MG63 (cell line): ENCODE results near the gene RNASE11. TPM values are rescaled to one million over a fixed set of nuclear protein-coding genes. Genes with fewer than 3 reads are reported as not detected.

ENCODE experiments used
- DNase-seq: peaks from one replicate; pipeline ENCODE4 v3.0.0-alpha.2; 2020
- H3K27me3 ChIP-seq: fragments of 250-450 bp; sonication (Bioruptor Pico); 2 replicates; pipeline ENCODE4 v1.5.1; 2020; ENCODE audit warnings: mild to moderate bottlenecking, moderate library complexity
- H3K36me3 ChIP-seq: fragments of 250-450 bp; sonication (Bioruptor Pico); 2 replicates; pipeline ENCODE4 v1.5.1; 2020; ENCODE audit warnings: mild to moderate bottlenecking, moderate library complexity
- H3K4me3 ChIP-seq: fragments of 250-450 bp; sonication (Bioruptor Pico); 2 replicates; pipeline ENCODE4 v1.5.1; 2020; ENCODE audit warnings: mild to moderate bottlenecking, moderate library complexity
- H3K9me3 ChIP-seq: fragments of 250-450 bp; sonication (Bioruptor Pico); 2 replicates; pipeline ENCODE4 v1.5.1; 2020; ENCODE audit warnings: mild to moderate bottlenecking, moderate library complexity
- total RNA-seq: library from RNA; depleted of rRNA; stranded (reverse); fragments of >200 nt; shearing (Covaris generic); gene quantifications from 2 replicates; pipeline ENCODE4 v1.2.3, GENCODE V29; 2014; ENCODE audit warnings: low replicate concordance

Gene RNASE11
- total RNA-seq, 1 experiment from 2014 or later = not detected

DNA sequence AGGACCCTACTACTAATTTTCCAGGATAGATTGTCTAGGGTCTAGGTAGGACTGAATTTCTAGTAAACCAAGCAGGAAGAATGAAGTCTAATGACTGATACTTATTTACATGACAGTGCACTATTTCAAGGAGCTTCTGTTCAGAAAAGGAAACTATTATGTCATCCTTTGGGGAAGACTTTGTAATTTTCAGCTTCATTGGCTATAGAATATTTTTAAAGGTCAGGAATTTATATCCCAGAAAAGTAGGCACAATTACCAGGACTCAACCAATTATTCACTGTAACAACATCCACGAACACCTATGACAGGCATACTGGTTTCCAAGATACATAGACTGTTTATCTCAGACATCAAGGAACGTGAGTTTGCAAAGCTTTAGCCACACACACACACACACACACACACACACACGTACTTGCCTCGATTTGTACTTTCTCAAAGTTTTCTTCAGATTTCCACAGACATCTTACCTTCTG is 30.5 kb upstream of the RNASE11 start:
- no peaks in the 10 kb centered on the region for H3K36me3 ChIP-seq
- no peak overlapping the region for H3K4me3 ChIP-seq
- no peak for DNase-seq
- H3K9me3 ChIP-seq = no peaks in the 10 kb centered on the region
- no peaks in the 10 kb centered on the region for H3K27me3 ChIP-seq

DNA sequence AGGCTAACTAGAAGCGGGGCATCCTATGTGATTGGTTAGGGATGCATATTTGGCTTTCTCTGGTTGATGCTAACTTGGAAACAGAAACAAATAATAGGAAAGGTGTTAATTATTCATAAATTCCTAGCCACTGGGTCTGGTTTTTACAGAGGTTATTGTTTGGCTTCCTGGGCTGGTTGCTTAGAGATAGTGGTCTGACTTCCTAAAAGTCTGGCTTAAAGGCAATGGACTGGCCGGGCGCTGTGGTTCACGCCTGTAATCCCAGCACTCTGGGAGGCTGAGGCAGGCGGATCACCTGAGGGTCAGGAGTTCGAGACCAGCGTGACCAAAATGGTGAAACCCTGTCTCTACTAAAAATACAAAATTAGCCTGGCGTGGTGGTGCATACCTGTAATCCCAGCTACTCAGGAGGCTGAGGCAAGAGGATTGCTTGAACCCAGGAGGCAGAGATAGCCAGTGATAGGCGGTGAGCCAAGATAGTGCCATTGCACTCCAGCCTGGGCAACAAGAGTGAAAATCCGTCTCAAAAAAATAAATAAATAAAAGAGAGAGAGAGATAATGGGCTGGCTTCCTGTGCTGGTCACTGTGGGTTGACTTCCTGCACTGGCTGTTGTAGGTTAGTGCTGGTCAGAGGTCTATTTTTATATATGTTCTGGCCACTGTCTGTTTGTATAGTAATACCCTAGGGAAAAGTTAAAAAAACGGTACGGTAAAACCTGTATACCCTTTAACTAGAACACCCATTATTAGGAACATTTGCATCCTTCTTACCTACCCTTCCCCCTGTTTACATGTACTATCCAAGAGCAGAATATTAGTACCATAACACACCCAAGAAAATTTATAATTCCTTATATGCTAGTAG is 29.6 kb upstream of the RNASE11 start:
- no peaks in the 10 kb centered on the region for H3K27me3 ChIP-seq
- no peak overlapping the region for H3K4me3 ChIP-seq
- H3K36me3 ChIP-seq = no peaks in the 10 kb centered on the region
- DNase-seq = no peak
- no peaks in the 10 kb centered on the region for H3K9me3 ChIP-seq

DNA sequence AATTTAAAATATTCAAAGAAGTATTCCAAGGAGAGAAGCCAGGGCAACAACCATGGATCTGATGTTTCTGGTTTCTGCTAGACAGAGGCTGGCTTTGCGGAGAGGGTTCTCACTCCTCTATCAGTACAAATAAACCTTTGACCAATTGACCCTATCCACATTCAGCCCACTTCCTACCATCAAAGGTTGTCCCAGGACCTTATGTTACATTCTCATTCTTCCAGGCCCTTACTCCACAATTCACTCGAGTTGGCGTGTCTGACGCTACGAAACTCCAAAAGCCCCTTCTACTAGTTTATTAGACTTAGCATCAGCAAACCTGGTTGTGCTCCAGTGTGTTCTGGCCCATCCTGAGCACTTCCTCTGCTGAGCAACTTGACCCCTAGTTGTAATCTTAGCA is 28.2 kb upstream of the RNASE11 start:
- no peak for DNase-seq
- Histone ChIP-seq H3K9me3 (no peaks in the 10 kb centered on the region), H3K4me3 (no peak overlapping the region), H3K27me3 (no peaks in the 10 kb centered on the region), H3K36me3 (no peaks in the 10 kb centered on the region)

DNA sequence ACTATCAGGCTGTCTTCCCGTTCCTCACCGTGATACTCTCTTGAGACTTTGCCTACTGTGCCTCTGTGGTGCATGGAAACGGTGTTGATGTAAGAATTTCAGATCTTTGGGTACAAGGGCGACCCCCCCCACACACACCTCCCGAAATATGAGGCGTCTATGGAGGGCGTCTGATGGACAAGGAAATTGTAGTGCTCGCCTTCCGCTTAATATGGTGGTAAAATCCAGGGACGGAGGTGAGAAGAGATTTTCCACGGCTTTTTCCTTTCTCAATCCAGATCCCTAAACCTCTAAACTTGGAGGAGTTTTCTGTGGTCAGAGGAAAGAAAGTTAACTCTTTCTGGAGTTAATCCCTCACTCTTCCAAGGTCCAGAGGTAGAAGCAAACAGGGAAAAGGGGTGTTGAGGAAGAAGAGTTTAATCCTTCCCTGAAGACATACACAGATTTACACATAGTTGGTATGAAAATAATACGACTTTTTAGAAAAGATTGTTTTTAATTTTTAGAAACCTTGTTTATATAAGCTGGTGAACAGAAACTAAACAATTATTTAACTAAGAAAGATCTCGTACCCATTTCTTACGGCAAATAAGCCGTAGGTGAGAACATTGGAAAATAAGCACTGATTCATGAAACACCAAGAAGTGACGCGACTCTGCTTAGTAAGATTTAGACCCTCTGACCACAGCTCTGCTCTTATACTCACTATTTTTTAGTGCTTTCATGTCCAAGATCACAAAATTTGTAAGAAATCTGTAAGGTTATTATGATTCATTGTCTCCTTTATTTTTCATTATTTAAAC is 26.4 kb upstream of the RNASE11 start:
- DNase-seq = peak; percentile 50

DNA sequence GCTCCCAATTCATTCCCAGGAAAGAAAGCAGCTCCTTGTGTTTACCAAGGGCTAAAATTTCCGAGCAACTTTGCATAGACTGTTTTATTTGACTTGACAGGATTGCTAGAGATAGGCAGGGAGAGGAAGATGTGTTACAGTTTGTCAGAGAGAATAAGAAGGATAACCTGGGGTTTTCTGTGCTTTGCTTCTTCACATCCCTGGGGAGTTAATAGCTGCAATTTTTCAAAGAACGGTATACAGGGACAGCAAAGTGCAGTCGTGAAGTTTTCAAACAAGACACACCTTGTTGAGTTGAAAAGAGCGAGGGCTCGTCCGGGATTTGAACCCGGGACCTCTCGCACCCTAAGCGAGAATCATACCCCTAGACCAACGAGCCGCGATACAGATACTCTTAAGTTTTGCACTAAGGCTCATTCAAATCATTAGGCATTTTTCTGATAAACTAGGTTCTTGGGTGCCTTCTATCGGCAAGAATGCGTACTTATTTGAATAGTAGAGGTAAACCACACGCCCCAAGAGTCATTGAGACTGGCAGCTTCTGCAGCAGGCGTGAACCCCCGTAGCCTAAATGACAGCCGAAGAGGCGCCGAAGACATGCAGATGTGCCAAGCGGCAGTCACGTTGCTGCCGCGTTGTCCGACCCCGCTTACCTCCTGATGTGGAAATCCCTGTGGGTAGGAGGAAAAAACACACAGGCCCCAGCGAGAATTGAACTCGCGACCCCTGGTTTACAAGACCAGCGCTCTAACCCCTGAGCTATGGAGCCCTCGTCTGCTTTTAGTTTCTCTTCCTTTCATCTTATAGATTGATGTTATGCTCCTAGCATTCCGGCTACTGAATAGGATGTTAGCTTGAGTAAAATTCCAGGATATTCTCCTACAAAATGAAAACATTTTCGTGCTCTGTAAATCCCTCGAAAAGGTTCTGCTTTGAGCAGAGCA is 25.6 kb upstream of the RNASE11 start:
- H3K4me3 ChIP-seq = peak overlapping the region; percentile 63
- H3K9me3 ChIP-seq = no peaks in the 10 kb centered on the region
- H3K27me3 ChIP-seq = no peaks in the 10 kb centered on the region
- no peaks in the 10 kb centered on the region for H3K36me3 ChIP-seq
- DNase-seq = peak; percentile 94

More for the DNA sequence above, 26.4 kb upstream of the RNASE11 start:
- Histone ChIP-seq H3K9me3 (no peaks in the 10 kb centered on the region), H3K27me3 (no peaks in the 10 kb centered on the region), H3K36me3 (no peaks in the 10 kb centered on the region), H3K4me3 (peak overlapping the region; percentile 63)

DNA sequence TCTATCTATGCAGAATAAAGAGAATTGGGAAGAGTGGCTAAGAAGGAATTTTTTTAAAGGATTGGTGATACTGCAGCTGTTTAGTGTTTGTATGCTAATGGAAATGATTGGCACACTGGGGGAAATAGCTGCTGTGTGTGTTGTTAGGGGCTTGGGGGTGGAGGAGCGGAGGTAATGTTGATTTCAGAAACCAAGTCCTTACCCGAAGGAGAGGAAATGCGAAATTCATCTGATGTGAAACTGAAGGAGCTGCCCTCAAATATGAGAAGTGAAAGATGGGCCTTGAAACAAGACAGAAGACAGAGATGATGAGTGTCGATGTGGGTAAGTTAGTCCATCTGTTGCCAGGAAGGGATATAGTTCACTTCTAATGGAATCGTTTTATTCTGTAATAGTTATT is 24.6 kb upstream of the RNASE11 start:
- no peaks in the 10 kb centered on the region for H3K27me3 ChIP-seq
- no peak overlapping the region; the same call in 1 of the 2 replicates for H3K4me3 ChIP-seq
- no peak for DNase-seq
- H3K9me3 ChIP-seq = no peaks in the 10 kb centered on the region
- no peaks in the 10 kb centered on the region for H3K36me3 ChIP-seq

DNA sequence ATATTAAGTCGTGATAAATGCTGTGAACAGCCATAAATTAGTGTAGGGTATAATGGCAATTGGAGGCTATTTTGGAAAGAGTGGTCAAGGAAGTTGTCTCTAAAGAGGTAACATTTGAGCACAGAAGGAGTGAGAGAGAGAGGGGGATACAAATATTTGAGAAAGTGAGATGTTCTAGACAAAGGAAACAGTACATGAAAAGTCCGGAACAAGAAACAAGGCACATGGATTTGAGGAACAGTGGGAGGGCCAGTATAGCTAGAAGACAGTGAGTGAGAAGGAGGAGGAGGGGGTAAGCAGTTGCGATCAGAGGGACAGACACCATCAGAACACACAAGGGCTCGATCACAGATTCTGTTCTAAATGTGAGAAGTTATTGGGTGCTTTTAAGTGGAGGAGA is 23.5 kb upstream of the RNASE11 start:
- Histone ChIP-seq H3K36me3 (no peaks in the 10 kb centered on the region), H3K9me3 (no peaks in the 10 kb centered on the region), H3K4me3 (no peak overlapping the region), H3K27me3 (no peaks in the 10 kb centered on the region)
- DNase-seq = no peak

DNA sequence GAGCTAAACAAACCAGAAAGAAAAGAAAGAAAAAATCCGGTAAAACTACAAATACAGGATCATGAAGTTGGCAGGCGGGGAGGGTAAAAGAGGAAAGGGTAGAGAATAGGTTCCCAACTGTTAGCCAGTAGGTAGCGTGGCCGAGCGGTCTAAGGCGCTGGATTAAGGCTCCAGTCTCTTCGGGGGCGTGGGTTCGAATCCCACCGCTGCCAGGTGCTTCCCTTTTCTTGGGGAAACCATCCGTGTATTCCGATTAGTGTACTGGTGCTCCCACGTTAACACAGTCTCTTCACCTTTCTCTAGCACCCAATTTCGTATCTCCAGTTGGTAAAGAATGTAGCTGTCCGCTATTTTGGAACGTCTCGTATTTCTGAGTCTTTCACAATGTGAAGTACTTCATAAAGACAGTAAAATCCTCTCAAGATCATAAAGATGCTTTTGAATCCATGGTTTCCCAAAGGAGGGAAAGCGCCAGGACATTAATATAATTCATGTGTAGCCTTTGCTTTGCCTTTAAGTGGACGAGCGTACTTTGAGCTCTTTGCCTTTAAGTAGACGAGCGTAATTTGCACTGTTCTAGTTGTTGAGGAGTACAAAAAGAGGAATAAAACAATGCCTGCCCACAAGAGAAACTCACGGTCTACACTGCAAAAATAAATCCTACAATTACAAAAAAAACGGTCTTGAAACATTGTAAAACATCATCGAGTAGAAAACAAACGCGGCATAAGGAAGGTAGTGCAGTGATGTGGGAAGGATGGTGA is 22.4 kb upstream of the RNASE11 start:
- peak overlapping the region; percentile 86 for H3K4me3 ChIP-seq
- DNase-seq = peak; percentile 65
- H3K9me3 ChIP-seq = no peaks in the 10 kb centered on the region
- no peaks in the 10 kb centered on the region for H3K27me3 ChIP-seq
- no peaks in the 10 kb centered on the region for H3K36me3 ChIP-seq

DNA sequence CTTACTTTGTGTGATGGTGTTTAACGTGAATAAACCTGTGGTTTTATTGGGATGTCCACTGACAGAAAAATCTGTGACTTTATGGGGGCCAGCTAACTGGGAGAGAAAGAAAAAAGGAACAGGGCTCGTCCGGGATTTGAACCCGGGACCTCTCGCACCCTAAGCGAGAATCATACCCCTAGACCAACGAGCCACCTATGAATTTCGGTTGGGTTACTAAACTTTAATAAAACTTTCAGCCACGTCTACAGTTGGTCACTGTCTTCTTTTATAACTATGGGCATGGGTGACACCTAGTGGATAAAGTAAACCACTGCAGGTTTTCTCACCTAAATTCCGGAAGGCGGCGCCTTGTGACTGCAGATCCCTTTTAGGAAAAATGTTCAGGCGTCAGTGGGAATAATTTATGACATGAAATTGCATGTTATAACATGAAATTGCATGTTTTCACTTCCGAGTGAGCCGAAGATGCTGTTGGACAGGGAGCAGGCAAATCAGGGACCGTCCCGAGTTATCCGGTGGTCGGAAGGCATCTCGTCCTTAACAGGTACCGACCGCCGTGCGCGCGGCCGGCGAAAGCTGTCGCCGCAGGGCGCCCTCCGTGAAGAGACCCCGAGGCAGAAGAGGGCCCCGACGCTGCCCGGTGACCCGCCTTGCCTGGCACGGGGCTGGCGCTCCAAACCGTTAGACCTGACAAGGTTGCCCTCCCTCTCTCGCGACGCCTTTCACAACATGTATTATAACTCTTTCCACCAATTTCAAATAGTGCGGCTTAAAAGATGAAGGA is 21.6 kb upstream of the RNASE11 start:
- H3K9me3 ChIP-seq = no peaks in the 10 kb centered on the region
- peak overlapping the region; percentile 86 for H3K4me3 ChIP-seq

DNA sequence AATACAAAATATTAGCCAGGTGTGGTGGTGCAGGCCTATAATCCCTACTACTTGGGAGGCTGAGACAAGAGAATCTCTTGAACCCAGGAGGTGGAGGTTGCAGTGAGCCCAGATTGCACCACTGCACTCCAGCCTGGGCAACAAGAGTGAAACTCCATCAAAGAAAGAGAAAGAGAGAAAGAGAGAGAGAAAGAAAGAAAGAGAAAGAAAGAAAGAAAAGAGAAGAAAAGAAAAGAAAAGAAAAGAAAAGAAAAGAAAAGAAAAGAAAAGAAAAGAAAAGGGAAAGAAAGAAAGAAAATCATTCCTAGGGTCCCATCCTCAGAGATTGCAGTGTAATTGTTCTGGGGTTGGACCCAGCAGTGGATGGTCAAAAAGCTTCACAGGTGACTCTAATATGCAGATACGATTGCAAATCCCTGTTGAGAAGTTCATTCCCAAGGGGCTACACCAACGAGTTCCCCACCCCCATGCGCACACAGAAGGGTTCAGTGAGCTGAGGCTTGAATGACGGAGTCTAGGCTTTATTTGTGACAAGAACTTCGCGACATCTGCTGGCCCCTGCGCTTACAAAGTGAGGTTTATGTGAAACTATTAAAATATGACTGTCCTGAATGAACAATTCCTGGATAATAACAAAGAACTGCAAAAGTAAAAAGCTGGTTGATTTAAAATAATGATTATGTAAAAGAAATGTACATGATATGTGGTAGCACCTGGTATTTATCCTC is 20.7 kb upstream of the RNASE11 start:
- H3K27me3 ChIP-seq = no peaks in the 10 kb centered on the region
- H3K4me3 ChIP-seq = peak overlapping the region; percentile 86; the same call in 1 of the 2 replicates
- H3K36me3 ChIP-seq = no peaks in the 10 kb centered on the region
- no peaks in the 10 kb centered on the region for H3K9me3 ChIP-seq
- no peak for DNase-seq

More for the DNA sequence above, 21.6 kb upstream of the RNASE11 start:
- DNase-seq = peak; percentile 35
- no peaks in the 10 kb centered on the region for H3K36me3 ChIP-seq
- H3K27me3 ChIP-seq = no peaks in the 10 kb centered on the region

DNA sequence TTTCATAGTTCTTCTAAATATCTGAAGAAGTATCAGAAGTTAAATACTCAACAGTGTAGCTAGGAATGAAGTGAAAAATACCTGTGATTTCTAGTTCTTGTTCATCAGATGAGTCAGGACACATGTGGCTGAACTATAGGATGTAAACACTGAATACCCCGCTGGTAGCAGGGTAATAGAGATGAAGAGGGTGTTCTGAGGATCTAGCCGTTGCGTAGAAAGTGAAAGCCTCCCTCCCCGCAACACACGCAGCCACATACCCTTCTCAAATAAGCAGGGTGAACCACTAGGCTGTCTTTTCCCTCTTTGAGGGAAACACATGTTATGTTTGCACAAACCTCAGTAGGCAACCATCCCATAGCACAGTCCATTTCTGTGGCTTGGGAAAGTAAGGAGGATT is 19.8 kb upstream of the RNASE11 start:
- Histone ChIP-seq H3K36me3 (no peaks in the 10 kb centered on the region), H3K4me3 (no peak overlapping the region), H3K27me3 (no peaks in the 10 kb centered on the region), H3K9me3 (no peaks in the 10 kb centered on the region)
- no peak for DNase-seq

DNA sequence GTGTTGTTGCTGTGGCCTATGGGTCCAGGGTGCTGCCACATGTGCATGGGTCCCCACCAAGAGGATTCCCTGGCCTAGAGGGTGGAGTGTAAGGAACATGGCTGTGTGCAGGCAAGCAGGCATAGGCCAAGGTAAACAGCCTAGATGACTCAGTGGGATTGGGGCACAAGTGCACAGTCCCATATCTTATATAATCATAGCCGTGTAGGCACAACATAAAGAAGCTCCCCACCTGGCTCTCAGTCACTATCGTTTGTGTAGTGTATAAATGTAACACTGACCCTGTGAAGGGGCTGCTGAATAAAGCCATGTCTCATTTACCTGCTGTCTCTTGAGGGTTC is 19.1 kb upstream of the RNASE11 start:
- Histone ChIP-seq H3K9me3 (no peaks in the 10 kb centered on the region), H3K36me3 (no peaks in the 10 kb centered on the region), H3K27me3 (no peaks in the 10 kb centered on the region), H3K4me3 (no peak overlapping the region)
- DNase-seq = no peak

DNA sequence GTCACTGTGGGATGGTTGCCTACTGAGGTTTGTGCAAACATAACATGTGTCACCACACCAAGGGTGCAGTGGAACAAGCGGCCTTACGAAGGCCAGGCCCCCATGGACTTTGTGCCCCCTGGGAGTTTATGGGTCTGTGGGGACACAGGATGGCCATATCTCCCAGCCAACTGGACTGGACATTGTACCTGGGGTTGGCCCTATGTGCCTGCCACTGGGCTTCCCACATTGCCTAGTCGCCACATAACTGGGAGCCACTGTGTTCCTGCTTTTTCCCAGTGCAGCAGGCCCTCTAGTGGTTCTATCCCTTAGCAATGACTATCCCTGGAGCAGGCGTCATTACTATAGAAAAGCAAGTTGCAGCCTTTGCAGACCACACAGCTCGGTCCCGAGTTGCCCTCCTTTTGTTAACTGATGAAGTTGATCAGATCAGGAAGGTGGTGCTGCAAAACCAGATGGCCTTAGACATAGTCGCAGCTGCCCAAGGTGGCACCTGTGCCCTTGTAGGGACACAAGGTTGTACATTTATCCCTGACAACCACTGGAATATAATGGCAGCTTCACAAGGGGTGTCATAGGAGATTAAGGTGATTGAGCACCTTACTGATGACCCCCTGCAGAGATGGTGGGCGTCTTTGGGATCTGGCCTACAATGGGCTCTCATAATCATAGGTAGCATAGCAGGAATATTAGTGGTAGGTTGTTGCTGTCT is 18.5 kb upstream of the RNASE11 start:
- Histone ChIP-seq H3K9me3 (no peaks in the 10 kb centered on the region), H3K4me3 (no peak overlapping the region), H3K36me3 (no peaks in the 10 kb centered on the region), H3K27me3 (no peaks in the 10 kb centered on the region)
- no peak for DNase-seq
